ENCODE data around the gene NOC2L. TPM values are rescaled to one million over a fixed set of nuclear protein-coding genes. Genes with fewer than 3 reads are reported as not detected.

NOC2L gene
- total and polyA plus RNA-seq, 5 experiments from 2014 or later = 49.5 to 78.3 (median 68.2) TPM

- no peak overlapping the region for H3K4me3 Mint-ChIP-seq
- peaks cover 4 to 13% (median 5%) of the 10 kb centered on the region in 4 donors for H3K4me1 Mint-ChIP-seq
Measured at GRCh38 chr1:970973-971730, 12.1 kb upstream of the NOC2L start.

GRCh38 chr1:970242-970972, 11.4 kb upstream of the NOC2L start:
- ATAC-seq (no peak), DNase-seq (no peak)
- Mint-ChIP-seq H3K4me3 (no peak overlapping the region), H3K27me3 (peaks cover 9 to 36% (median 14%) of the 10 kb centered on the region in 5 donors), H3K27ac (no peak overlapping the region), H3K36me3 (no peaks in the 10 kb centered on the region), H3K9me3 (no peaks in the 10 kb centered on the region), H3K4me1 (peaks cover 0 to 9% (median 4%) of the 10 kb centered on the region in 4 donors)
- POLR2A ChIA-PET = no interaction called here

More at GRCh38 chr1:970973-971730, 12.1 kb upstream of the NOC2L start:
- Mint-ChIP-seq H3K27me3 (peaks cover 9 to 41% (median 20%) of the 10 kb centered on the region in 5 donors), H3K27ac (no peak overlapping the region), H3K36me3 (no peaks in the 10 kb centered on the region), H3K9me3 (no peaks in the 10 kb centered on the region)
- DNase-seq = no peak
- no peak for ATAC-seq
- POLR2A ChIA-PET = no interaction called here

DNA sequence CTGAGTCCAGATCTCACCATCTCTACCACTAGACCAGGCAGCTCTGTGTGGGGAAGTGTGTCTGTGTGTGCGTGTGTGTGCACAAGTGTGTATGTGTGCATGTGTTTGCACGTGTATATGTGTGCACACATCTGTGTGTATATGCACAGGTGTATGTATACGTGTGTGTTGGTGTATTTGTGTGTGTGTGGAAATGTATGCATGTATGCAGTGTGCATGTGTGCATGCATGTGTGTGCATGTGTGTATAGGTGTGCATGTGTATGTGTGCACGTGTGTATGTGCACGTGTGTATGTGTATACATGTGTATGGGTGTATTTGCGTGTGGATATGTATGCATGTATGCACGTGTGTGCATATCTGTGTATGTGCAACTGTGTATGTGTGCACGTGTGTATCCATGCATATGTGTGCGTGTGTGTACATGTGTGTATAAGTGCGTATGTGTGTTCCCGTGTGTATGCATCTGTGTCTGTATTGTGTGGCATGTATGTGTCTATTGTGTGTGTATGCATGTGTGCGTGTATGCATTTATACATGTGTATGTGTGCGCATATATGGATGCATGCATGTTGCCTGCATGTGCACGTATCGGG, 10.3 kb upstream of the NOC2L start:
- DNase-seq (no peak), ATAC-seq (no peak)
- POLR2A ChIA-PET = no interaction called here
- Mint-ChIP-seq H3K27me3 (peaks cover 6 to 29% (median 10%) of the 10 kb centered on the region in 5 donors), H3K27ac (peak overlapping the region in 1 of 10 donors; percentile 56), H3K4me1 (peaks cover 0 to 9% (median 3%) of the 10 kb centered on the region in 4 donors), H3K4me3 (peak overlapping the region in 1 of 10 donors; percentile 53), H3K36me3 (no peaks in the 10 kb centered on the region), H3K9me3 (no peaks in the 10 kb centered on the region)

DNA sequence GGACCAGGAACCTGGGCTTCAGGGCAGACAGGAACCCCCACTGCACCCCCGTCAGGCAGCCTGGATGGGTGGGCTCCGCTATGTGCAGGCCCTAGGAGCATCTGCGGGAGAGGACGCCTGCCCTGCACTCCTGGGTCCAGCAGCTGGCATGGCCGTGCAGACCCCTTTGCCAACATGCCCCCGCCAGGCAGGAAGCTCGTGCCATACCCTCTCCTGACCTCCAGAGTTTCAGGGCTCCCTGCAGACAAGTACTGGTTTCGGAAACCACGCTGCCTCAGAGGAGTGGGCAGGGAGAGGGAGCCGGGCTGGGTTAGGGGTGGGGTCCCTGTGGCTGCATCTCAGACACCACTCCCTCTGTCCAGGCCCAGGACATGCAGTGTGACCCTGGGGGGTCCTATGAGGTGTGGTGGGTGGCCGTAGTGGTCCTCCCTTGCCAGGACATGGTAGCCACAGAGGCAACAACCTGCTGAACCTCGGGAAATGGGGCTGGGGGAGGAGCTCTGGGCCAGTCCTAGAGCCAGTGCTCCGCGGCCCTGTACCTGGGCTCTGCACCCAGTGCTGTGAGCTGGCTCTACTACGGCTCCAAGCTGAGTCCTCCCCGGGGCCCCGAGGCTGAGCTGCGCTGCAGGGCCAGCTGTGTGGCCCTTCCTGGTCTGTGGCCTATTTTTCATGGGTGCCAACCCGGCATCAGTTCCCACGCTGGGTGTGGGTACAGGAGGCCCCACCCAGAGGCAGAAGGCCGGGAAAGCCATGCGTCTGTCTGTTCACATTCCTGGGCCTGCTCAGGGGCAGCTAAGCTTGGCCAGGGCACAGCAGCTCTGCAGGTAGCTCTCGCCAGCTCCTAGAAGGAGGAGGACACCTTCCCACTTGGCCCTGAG, 8.6 kb upstream of the NOC2L start:
- H3K4me3 Mint-ChIP-seq = peak overlapping the region in 5 of 10 donors; percentile 6 to 63 (median 10)
- H3K36me3 Mint-ChIP-seq = no peaks in the 10 kb centered on the region
- DNase-seq (no peak), ATAC-seq (no peak)
- no peak overlapping the region for H3K27ac Mint-ChIP-seq
- POLR2A ChIA-PET = interaction anchor here (0.6 to 1.0 kb wide), 2 partner anchors 9 to 27 kb away, joined by 3 to 4 read pairs; partner anchors contain the start of gene NOC2L
- no peaks in the 10 kb centered on the region for H3K9me3 Mint-ChIP-seq
- peaks cover 6 to 21% (median 10%) of the 10 kb centered on the region in 5 donors for H3K27me3 Mint-ChIP-seq
- H3K4me1 Mint-ChIP-seq = peaks cover 0 to 9% (median 3%) of the 10 kb centered on the region in 4 donors

GRCh38 chr1:966704-967300, 7.7 kb upstream of the NOC2L start:
- Mint-ChIP-seq H3K4me3 (peak overlapping the region; percentile 64 to 86 (median 80)), H3K27me3 (peaks cover 6 to 17% (median 10%) of the 10 kb centered on the region in 5 donors), H3K4me1 (peaks cover 0 to 9% (median 4%) of the 10 kb centered on the region in 4 donors), H3K27ac (peak overlapping the region in 2 of 10 donors; percentile 37 to 75), H3K9me3 (no peaks in the 10 kb centered on the region), H3K36me3 (no peaks in the 10 kb centered on the region)
- ATAC-seq (peak; percentile 87 to 90), DNase-seq (peak; percentile 28 to 85 (median 56))
- POLR2A ChIA-PET = interaction anchor here (0.6 to 1.1 kb wide), 3 partner anchors 8 to 47 kb away, joined by 3 to 4 read pairs (median 3); partner anchors contain the start of genes ISG15 and NOC2L

GRCh38 chr1:966135-966703, 7.2 kb upstream of the NOC2L start, which contains the start of gene PLEKHN1:
Gene PLEKHN1 (plus strand): TSS chr1:966482. CDS start chr1:966532, 50 bp downstream.
- Mint-ChIP-seq H3K27ac (peak within 1 kb of the TSS in 2 of 10 donors; percentile 37 to 75), H3K9me3 (no peaks in the 10 kb centered on the region), H3K4me1 (peaks cover 0 to 11% (median 4%) of the 10 kb centered on the region in 4 donors), H3K36me3 (no peaks in the 10 kb centered on the region), H3K27me3 (peaks cover 6 to 17% (median 10%) of the 10 kb centered on the region in 5 donors), H3K4me3 (peak within 1 kb of the TSS; percentile 64 to 86 (median 80))
- POLR2A ChIA-PET = interaction anchor here (1.1 kb wide), 2 partner anchors 22 to 47 kb away, joined by 3 read pairs; partner anchors contain the start of gene ISG15
- DNase-seq = no peak
- ATAC-seq = peak; percentile 26 to 49

DNA sequence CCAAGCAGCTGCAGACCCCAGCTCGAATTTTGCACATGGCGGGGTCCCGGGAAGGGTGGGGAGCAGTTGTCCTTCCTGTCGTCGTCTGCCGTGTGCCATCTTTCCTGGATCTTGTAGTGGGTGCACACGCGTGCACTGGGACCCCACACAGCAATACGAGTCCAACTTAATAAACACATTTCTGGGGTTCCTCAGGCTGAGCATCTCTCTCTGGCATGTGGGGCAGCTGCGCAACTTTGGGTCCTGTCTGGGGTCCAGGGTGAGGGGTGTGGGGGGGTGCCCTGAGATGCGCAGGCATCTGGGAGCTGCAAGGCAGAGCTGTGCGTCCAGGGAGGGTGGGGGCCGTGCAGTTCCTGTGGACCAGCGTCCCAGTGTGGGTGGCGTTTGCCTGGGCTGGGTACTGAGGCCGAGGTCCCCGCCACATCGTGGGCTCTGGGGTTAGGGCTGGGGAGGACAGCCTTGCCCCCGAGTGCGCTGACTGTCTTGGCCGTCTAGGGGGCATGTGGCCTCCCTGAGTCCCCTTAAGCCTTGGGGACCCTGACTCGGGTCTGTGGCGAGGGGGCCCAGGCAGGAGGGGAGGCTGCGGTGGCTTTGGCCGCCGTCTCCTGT, 6.6 kb upstream of the NOC2L start:
- peak overlapping the region in 1 of 10 donors; percentile 56 for H3K27ac Mint-ChIP-seq

DNA sequence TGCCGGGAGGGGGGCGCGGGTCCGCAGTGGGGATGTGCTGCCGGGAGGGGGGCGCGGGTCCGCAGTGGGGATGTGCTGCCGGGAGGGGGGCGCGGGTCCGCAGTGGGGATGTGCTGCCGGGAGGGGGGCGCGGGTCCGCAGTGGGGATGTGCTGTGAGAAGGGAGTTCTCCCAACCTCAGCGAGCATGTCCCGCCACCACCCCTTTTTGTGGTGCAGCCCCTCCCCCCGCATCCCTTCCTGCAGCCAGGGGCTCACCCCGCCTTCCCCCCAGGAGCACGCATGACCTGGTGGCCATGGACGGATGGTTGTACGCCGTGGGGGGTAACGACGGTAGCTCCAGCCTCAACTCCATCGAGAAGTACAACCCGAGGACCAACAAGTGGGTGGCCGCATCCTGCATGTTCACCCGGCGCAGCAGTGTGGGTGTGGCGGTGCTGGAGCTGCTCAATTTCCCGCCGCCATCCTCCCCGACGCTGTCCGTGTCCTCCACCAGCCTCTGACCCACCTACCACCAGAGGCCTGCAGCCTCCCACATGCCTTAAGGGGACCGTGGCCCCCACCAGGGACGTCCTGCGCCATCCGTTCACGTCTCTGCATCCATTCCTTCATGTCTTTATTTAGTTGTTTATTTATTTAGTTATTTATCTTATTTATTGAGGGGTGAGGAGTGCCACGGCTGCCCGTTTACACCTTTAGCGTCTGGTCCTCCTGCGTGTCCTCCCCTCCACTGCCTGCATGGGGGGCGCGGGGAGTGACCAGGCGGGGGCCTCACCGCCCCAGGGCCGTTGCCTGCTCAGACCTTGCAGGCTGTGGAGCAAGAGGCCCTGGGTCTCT, 5.9 kb upstream of the NOC2L start:
- POLR2A ChIA-PET = no interaction called here
- peak overlapping the region in 4 of 10 donors; percentile 47 to 80 (median 58) for H3K4me3 Mint-ChIP-seq
- H3K27ac Mint-ChIP-seq = peak overlapping the region in 1 of 10 donors; percentile 56
- H3K4me1 Mint-ChIP-seq = peaks cover 0 to 11% (median 4%) of the 10 kb centered on the region in 4 donors
- no peak for DNase-seq
- H3K27me3 Mint-ChIP-seq = peaks cover 6 to 17% (median 6%) of the 10 kb centered on the region in 5 donors
- ATAC-seq = no peak
- H3K9me3 Mint-ChIP-seq = no peaks in the 10 kb centered on the region
- no peaks in the 10 kb centered on the region for H3K36me3 Mint-ChIP-seq

More for the DNA sequence above, 6.6 kb upstream of the NOC2L start:
- POLR2A ChIA-PET = no interaction called here
- Mint-ChIP-seq H3K4me3 (peak overlapping the region in 7 of 10 donors; percentile 37 to 76 (median 50)), H3K36me3 (no peaks in the 10 kb centered on the region), H3K27me3 (peaks cover 6 to 17% (median 9%) of the 10 kb centered on the region in 5 donors), H3K4me1 (peaks cover 0 to 11% (median 4%) of the 10 kb centered on the region in 4 donors), H3K9me3 (no peaks in the 10 kb centered on the region)
- ATAC-seq (no peak), DNase-seq (no peak)

GRCh38 chr1:963746-964525, 4.9 kb upstream of the NOC2L start:
- Mint-ChIP-seq H3K27me3 (peaks cover 0 to 9% (median 3%) of the 10 kb centered on the region in 5 donors), H3K4me3 (peak overlapping the region in 5 of 10 donors; percentile 6 to 63 (median 26)), H3K9me3 (no peaks in the 10 kb centered on the region), H3K4me1 (peaks cover 0 to 11% (median 5%) of the 10 kb centered on the region in 4 donors), H3K36me3 (no peaks in the 10 kb centered on the region), H3K27ac (no peak overlapping the region)
- POLR2A ChIA-PET = interaction anchor here (0.6 kb wide), 1 partner anchor 414 kb away, joined by 3 read pairs; no protein-coding TSS in a partner anchor
- no peak for DNase-seq
- ATAC-seq = no peak

Data from naive thymus-derived CD8-positive, alpha-beta T cell (primary cell).